ENCODE data around the gene LPP. TPM values are rescaled to one million over a fixed set of nuclear protein-coding genes. Genes with fewer than 3 reads are reported as not detected.
"Not testable (repeated sequence)": the region's sequence is repeated elsewhere in the genome, so short reads cannot be mapped to it uniquely, and the experiment has no call there.

Gene LPP
- total and polyA plus RNA-seq, 2 of the 4 experiments (the other 2 are of a cell fraction), result 16.0 to 130 TPM

DNA sequence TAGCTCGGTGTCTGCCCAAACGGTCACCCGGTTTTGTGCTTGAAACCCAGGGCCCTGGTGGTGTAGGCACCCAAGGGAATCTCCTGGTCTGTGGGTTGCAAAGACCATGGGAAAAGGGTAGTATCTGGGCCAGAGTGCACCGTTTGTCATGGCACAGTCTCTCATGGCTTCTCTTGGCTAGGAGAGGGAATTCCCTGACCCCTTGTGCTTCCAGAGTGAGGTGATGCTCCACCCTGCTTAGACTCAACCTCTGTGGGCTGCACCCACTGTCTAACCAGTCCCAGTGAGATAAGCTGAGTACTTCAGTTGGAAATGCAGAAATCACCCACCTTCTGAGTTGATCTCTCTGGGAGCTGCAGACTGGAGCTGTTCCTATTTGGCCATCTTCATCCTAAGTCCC, 274.0 kb downstream of the LPP start:
- H2AFZ ChIP-seq (replicated peaks; ENCODE audit: low read length, poor library complexity); H3K27ac ChIP-seq (ENCODE audit: insufficient read depth, low read length); H3K4me3 ChIP-seq (ENCODE audit: insufficient read depth, low read depth, low read length); H3K4ac ChIP-seq (ENCODE audit: low read depth, low read length); H2AK9ac ChIP-seq (replicated peaks; ENCODE audit: low read depth, low read length, poor library complexity); ATAC-seq (ENCODE audit: low read depth); H2BK15ac ChIP-seq (ENCODE audit: low read depth, low read length); H2BK20ac ChIP-seq (ENCODE audit: low read depth, low read length); DNase-seq; H3K18ac ChIP-seq (ENCODE audit: low read depth, low read length); dilution Hi-C loops (cut with HindIII; ENCODE audit: low sequenced_read_pairs, unreplicated experiment); POLR2A ChIA-PET (ENCODE audit: unreplicated experiment); intact Hi-C loops (cut with micrococcal nuclease); H3K14ac ChIP-seq (replicated peaks; ENCODE audit: low read depth, low read length); H2AK5ac ChIP-seq (ENCODE audit: low read depth, low read length); H3K27me3 ChIP-seq (ENCODE audit: control insufficient read depth, insufficient read depth, low read length); BruUV-seq (replicated peaks); H3K56ac ChIP-seq (ENCODE audit: extremely low read depth, insufficient read depth, low read length); H2BK5ac ChIP-seq (ENCODE audit: low read depth, low read length, poor library complexity, severe bottlenecking); H4K8ac ChIP-seq (ENCODE audit: low read depth in 2 of 2, low read length in 2 of 2); H4K91ac ChIP-seq (ENCODE audit: insufficient read depth, low read depth, low read length); H4K5ac ChIP-seq (ENCODE audit: low read depth, low read length); in situ Hi-C loops (cut with MboI; ENCODE audit: low sequenced_read_pairs); H3K4me1 ChIP-seq (ENCODE audit: control insufficient read depth, insufficient read depth, low read length); H3K36me3 ChIP-seq (ENCODE audit: control insufficient read depth, insufficient read depth, low read length); H2BK120ac ChIP-seq (ENCODE audit: low read depth, low read length); H3K9ac ChIP-seq (ENCODE audit: low read depth, low read length); H3K4me2 ChIP-seq (ENCODE audit: low read depth, low read length); CTCF ChIA-PET; H3K9me3 ChIP-seq (ENCODE audit: control insufficient read depth, insufficient read depth, low read length): not testable (repeated sequence)
- no CpG with 5 or more reads among the region's 4 CpGs for WGBS, 2 experiments (ENCODE audit: extremely low coverage in 2 of 2, insufficient read length in 1 of 2)
- peaks cover 13% of the 10 kb centered on the region; the same call in 1 of the 2 replicates for H3K9me1 ChIP-seq (ENCODE audit: insufficient read depth, low read length)
- peak overlapping the region; percentile 19; the same call in 1 of the 2 replicates for H3K23ac ChIP-seq (ENCODE audit: low read depth, low read length)
- H3K79me1 ChIP-seq (ENCODE audit: low read depth in 1 of 2, low read length in 2 of 2), result peaks cover 22 to 54% of the 10 kb centered on the region in 2 experiments
- peaks cover 12% of the 10 kb centered on the region for H4K20me1 ChIP-seq (ENCODE audit: insufficient read depth, low read length)
